Measurements from ENCODE around the gene SPRY4.
"Not testable (repeated sequence)": the region's sequence is repeated elsewhere in the genome, so short reads cannot be mapped to it uniquely, and the experiment has no call there.

SPRY4 gene

GRCh38 chr5:142314109-142314508 lies 10.7 kb downstream of the SPRY4 start:
- no peak for DNase-seq (ENCODE audit: low spot score)

- DNase-seq (ENCODE audit: low spot score), result no peak
These were observed 11.1 kb downstream of the SPRY4 start for GRCh38 chr5:142313682-142314081.

- no peak for DNase-seq (ENCODE audit: low spot score)
These were observed 11.5 kb downstream of the SPRY4 start for GRCh38 chr5:142313275-142313674.

- no peak for DNase-seq (ENCODE audit: low spot score)
These were observed 12.4 kb downstream of the SPRY4 start for GRCh38 chr5:142312399-142312798.

GRCh38 chr5:142311725-142312124 lies 13.1 kb downstream of the SPRY4 start:
- DNase-seq (ENCODE audit: low spot score), result no peak

- no peak for DNase-seq (ENCODE audit: low spot score)
These were observed 14.0 kb downstream of the SPRY4 start for GRCh38 chr5:142310803-142311202.

- DNase-seq (ENCODE audit: low spot score), result no peak
These were observed 15.0 kb downstream of the SPRY4 start for GRCh38 chr5:142309747-142310318.

GRCh38 chr5:142308358-142308757 lies 16.5 kb downstream of the SPRY4 start:
- no peak for DNase-seq (ENCODE audit: low spot score)

GRCh38 chr5:142307146-142307890 lies 17.5 kb downstream of the SPRY4 start:
- no peak for DNase-seq (ENCODE audit: low spot score)

GRCh38 chr5:142306077-142306502 lies 18.7 kb downstream of the SPRY4 start:
- no peak for DNase-seq (ENCODE audit: low spot score)

GRCh38 chr5:142305211-142305610 lies 19.6 kb downstream of the SPRY4 start:
- DNase-seq (ENCODE audit: low spot score), result no peak

- DNase-seq (ENCODE audit: low spot score), result no peak
These were observed 20.7 kb downstream of the SPRY4 start for GRCh38 chr5:142304013-142304701.

- no peak for DNase-seq (ENCODE audit: low spot score)
These were observed 21.3 kb downstream of the SPRY4 start for GRCh38 chr5:142303565-142303964.

- DNase-seq (ENCODE audit: low spot score), result no peak
These were observed 23.3 kb downstream of the SPRY4 start for GRCh38 chr5:142301540-142301939.

- DNase-seq (ENCODE audit: low spot score), result no peak
These were observed 24.1 kb downstream of the SPRY4 start for GRCh38 chr5:142300677-142301076.

- DNase-seq (ENCODE audit: low spot score), result no peak
These were observed 26.0 kb downstream of the SPRY4 start for GRCh38 chr5:142298789-142299188.

GRCh38 chr5:142297786-142298185 lies 27.0 kb downstream of the SPRY4 start:
- not testable (repeated sequence) for DNase-seq (ENCODE audit: low spot score)

- DNase-seq (ENCODE audit: low spot score), result no peak
These were observed 27.9 kb downstream of the SPRY4 start for GRCh38 chr5:142296914-142297417.

GRCh38 chr5:142295960-142296860 lies 28.6 kb downstream of the SPRY4 start:
- no peak for DNase-seq (ENCODE audit: low spot score)

GRCh38 chr5:142295084-142295758 lies 29.6 kb downstream of the SPRY4 start:
- DNase-seq (ENCODE audit: low spot score), result no peak

- DNase-seq (ENCODE audit: low spot score), result no peak
These were observed 31.3 kb downstream of the SPRY4 start for GRCh38 chr5:142293486-142293885.
